IMR-90 (cell line): ENCODE results near the gene STX11. TPM values are rescaled to one million over a fixed set of nuclear protein-coding genes. Genes with fewer than 3 reads are reported as not detected.

Experiments used
- ATAC-seq: fragments of 200-7000 bp; cut with Tn5 transposase; 2 replicates; pipeline ENCODE4 v1.9.1; 2020; ENCODE audit warnings: low read depth, mild to moderate bottlenecking, moderate library complexity
- BruUV-seq: library from RNA; stranded (reverse); fragments of 400-500 nt; replicated peaks from 2 replicates; lab custom pipeline; 2021; lab: Mats Ljungman, UMichigan
- CTCF ChIA-PET: fragments of 300-600 bp; formaldehyde crosslinking; extraction: SDS; loops from one replicate; lab custom pipeline; 2021; ENCODE audit warnings: antibody characterized with exemption; lab: Yijun Ruan, JAX
- POLR2A ChIA-PET: fragments of 300-600 bp; sonication (Branson Sonifier 250); formaldehyde crosslinking; loops from one replicate; lab custom pipeline; 2022; ENCODE audit warnings: antibody characterized with exemption; ENCODE audit not compliant: unreplicated experiment; lab: Charles Lee
- DNase-seq: peaks from one replicate; pipeline ENCODE4 v3.0.0; 2013
- H2AFZ ChIP-seq: replicated peaks from 2 replicates; pipeline ENCODE3; 2013; ENCODE audit warnings: low read length, mild to moderate bottlenecking; ENCODE audit not compliant: poor library complexity
- H2AK5ac ChIP-seq: 2 replicates; pipeline ENCODE4 v1.6.1; 2013; ENCODE audit warnings: low read depth, low read length, inconsistent platforms
- H2AK9ac ChIP-seq: replicated peaks from 2 replicates; pipeline ENCODE3; 2013; ENCODE audit warnings: mild to moderate bottlenecking, low read depth, low read length, moderate library complexity; ENCODE audit not compliant: poor library complexity
- H2BK120ac ChIP-seq: 2 replicates; pipeline ENCODE4 v1.6.1; 2013; ENCODE audit warnings: low read depth, low read length, inconsistent platforms
- H2BK15ac ChIP-seq: 3 replicates; pipeline ENCODE4 v1.6.1; 2013; ENCODE audit warnings: low read depth, low read length, inconsistent platforms
- H2BK20ac ChIP-seq: 2 replicates; pipeline ENCODE4 v1.6.1; 2013; ENCODE audit warnings: low read depth, mild to moderate bottlenecking, inconsistent platforms, low read length, moderate library complexity
- H2BK5ac ChIP-seq: 2 replicates; pipeline ENCODE4 v1.6.1; 2013; ENCODE audit warnings: mild to moderate bottlenecking, low read depth, low read length, inconsistent platforms; ENCODE audit not compliant: poor library complexity, severe bottlenecking
- H3K14ac ChIP-seq: replicated peaks from 2 replicates; pipeline ENCODE4 v1.6.1; 2013; ENCODE audit warnings: low read depth, low read length, inconsistent platforms
- H3K18ac ChIP-seq: 2 replicates; pipeline ENCODE4 v1.6.1; 2013; ENCODE audit warnings: low read depth, low read length, control low read depth
- H3K23ac ChIP-seq: 2 replicates; pipeline ENCODE4 v1.6.1; 2013; ENCODE audit warnings: low read depth, low read length, inconsistent platforms
- H3K27ac ChIP-seq: 2 replicates; pipeline ENCODE4 v1.5.1; 2013; ENCODE audit warnings: mild to moderate bottlenecking, control low read depth, low read length; ENCODE audit not compliant: insufficient read depth
- H3K27me3 ChIP-seq: 2 replicates; pipeline ENCODE4 v1.6.1; 2013; ENCODE audit warnings: low read length; ENCODE audit not compliant: control insufficient read depth, insufficient read depth
- H3K36me3 ChIP-seq: 2 replicates; pipeline ENCODE4 v1.6.1; 2013; ENCODE audit warnings: low read length, mixed read lengths; ENCODE audit not compliant: control insufficient read depth, insufficient read depth
- H3K4ac ChIP-seq: 2 replicates; pipeline ENCODE4 v1.6.1; 2013; ENCODE audit warnings: low read depth, low read length, inconsistent platforms
- H3K4me1 ChIP-seq: 2 replicates; pipeline ENCODE4 v1.6.1; 2013; ENCODE audit warnings: low read length, mixed read lengths; ENCODE audit not compliant: control insufficient read depth, insufficient read depth
- H3K4me2 ChIP-seq: 2 replicates; pipeline ENCODE4 v1.6.1; 2013; ENCODE audit warnings: low read depth, mild to moderate bottlenecking, control low read depth, low read length, moderate library complexity
- H3K4me3 ChIP-seq: 2 replicates; pipeline ENCODE4 v1.5.1; 2013; ENCODE audit warnings: low read depth, mild to moderate bottlenecking, control low read depth, low read length, moderate library complexity; ENCODE audit not compliant: insufficient read depth
- H3K56ac ChIP-seq: 2 replicates; pipeline ENCODE4 v1.6.1; 2013; ENCODE audit warnings: low read length, inconsistent platforms; ENCODE audit not compliant: insufficient read depth; ENCODE audit errors: extremely low read depth
- H3K79me1 ChIP-seq, 2 experiments: 2 replicates each; pipeline ENCODE4 v1.6.1; 2013; ENCODE audit warnings: low read length in 2 of 2, inconsistent platforms in 1 of 2, low read depth in 1 of 2
- H3K9ac ChIP-seq: 2 replicates; pipeline ENCODE4 v1.6.1; 2013; ENCODE audit warnings: low read depth, low read length, control low read depth
- H3K9me1 ChIP-seq: 2 replicates; pipeline ENCODE4 v1.6.1; 2013; ENCODE audit warnings: low read length, inconsistent platforms; ENCODE audit not compliant: insufficient read depth
- H3K9me3 ChIP-seq: 2 replicates; pipeline ENCODE4 v1.6.1; 2013; ENCODE audit warnings: low read length; ENCODE audit not compliant: control insufficient read depth, insufficient read depth
- H4K20me1 ChIP-seq: 2 replicates; pipeline ENCODE4 v1.6.1; 2013; ENCODE audit warnings: low read length, inconsistent platforms; ENCODE audit not compliant: insufficient read depth
- H4K5ac ChIP-seq: 2 replicates; pipeline ENCODE4 v1.6.1; 2013; ENCODE audit warnings: mild to moderate bottlenecking, low read depth, low read length, control low read depth
- H4K8ac ChIP-seq, 2 experiments: 2 replicates each; pipeline ENCODE4 v1.6.1; 2013; ENCODE audit warnings: low read depth in 2 of 2, low read length in 2 of 2, control low read depth in 1 of 2, inconsistent platforms in 1 of 2
- H4K91ac ChIP-seq: 2 replicates; pipeline ENCODE4 v1.6.1; 2013; ENCODE audit warnings: low read depth, low read length, inconsistent platforms; ENCODE audit not compliant: insufficient read depth
- BHLHE40 ChIP-seq: fragments of 150-350 bp; IDR thresholded peaks from 2 replicates; pipeline ENCODE4 v1.6.1; 2016; ENCODE audit warnings: mild to moderate bottlenecking, low read depth, low read length
- FOS ChIP-seq: fragments of 150-350 bp; IDR thresholded peaks from 2 replicates; pipeline ENCODE4 v1.6.1; 2016; ENCODE audit warnings: low read depth, low read length
- POLR2A ChIP-seq: IDR thresholded peaks from 2 replicates; pipeline ENCODE4 v1.6.1; 2012; ENCODE audit warnings: mild to moderate bottlenecking, low read depth, low read length
- RAD21 ChIP-seq: IDR thresholded peaks from 2 replicates; pipeline ENCODE4 v1.6.1; 2012; ENCODE audit warnings: low read length, improper control_type of control experiment
- RFX5 ChIP-seq: IDR thresholded peaks from 2 replicates; pipeline ENCODE4 v1.8.0; 2012; ENCODE audit warnings: low read depth, mild to moderate bottlenecking, low read length, moderate library complexity
- SMC3 ChIP-seq: fragments of 150-350 bp; IDR thresholded peaks from 2 replicates; pipeline ENCODE4 v1.6.1; 2016; ENCODE audit warnings: low read depth, mild to moderate bottlenecking, antibody characterized with exemption, low read length, moderate library complexity
- WGBS, 2 experiments: methylation state at CpG; one replicate each; pipeline versions ENCODE4 v1.1.5 to v1.1.7; 2013; ENCODE audit warnings: missing lambda C conversion rate in 2 of 2; ENCODE audit not compliant: insufficient read length in 1 of 2; ENCODE audit errors: extremely low coverage in 2 of 2; 5-methylcytosine and 5-hydroxymethylcytosine counted together
- dilution Hi-C: fragments of 300-500 bp; cut with HindIII; formaldehyde crosslinking; loops from one replicate; pipeline ENCODE4 v1.14.3; 2018; ENCODE audit warnings: low sequenced_read_pairs; ENCODE audit not compliant: unreplicated experiment
- in situ Hi-C: fragments of 300-500 bp; cut with MboI; formaldehyde crosslinking; loops from 3 replicates; pipeline ENCODE4 v1.14.3; 2019; ENCODE audit warnings: low sequenced_read_pairs, inconsistent platforms, mixed read lengths
- intact Hi-C: fragments of 100-400 bp; cut with micrococcal nuclease; formaldehyde crosslinking; loops from 2 replicates; pipeline ENCODE4 v1.10.0; 2022
- polyA plus RNA-seq, 3 experiments: library from polyadenylated mRNA; depleted of rRNA; stranded (reverse); fragments of >200 nt; gene quantifications; 2 replicates each; pipeline ENCODE4 v1.2.3, GENCODE V29; 2012; ENCODE audit warnings: low replicate concordance in 1 of 3
- total RNA-seq: library from RNA; depleted of rRNA; stranded (reverse); fragments of >200 nt; gene quantifications from 2 replicates; pipeline ENCODE4 v1.2.3, GENCODE V29; 2012
- TF ChIP-seq, protein P1 (sequence below): fragments of 150-350 bp; IDR thresholded peaks from 2 replicates; pipeline ENCODE4 v1.6.1; 2016; ENCODE audit warnings: low read depth, mild to moderate bottlenecking, low read length, moderate library complexity, borderline replicate concordance

STX11 gene
- total and polyA plus RNA-seq, 2 of the 4 experiments (the other 2 are of a cell fraction): 0.54 to 0.68 TPM

DNA sequence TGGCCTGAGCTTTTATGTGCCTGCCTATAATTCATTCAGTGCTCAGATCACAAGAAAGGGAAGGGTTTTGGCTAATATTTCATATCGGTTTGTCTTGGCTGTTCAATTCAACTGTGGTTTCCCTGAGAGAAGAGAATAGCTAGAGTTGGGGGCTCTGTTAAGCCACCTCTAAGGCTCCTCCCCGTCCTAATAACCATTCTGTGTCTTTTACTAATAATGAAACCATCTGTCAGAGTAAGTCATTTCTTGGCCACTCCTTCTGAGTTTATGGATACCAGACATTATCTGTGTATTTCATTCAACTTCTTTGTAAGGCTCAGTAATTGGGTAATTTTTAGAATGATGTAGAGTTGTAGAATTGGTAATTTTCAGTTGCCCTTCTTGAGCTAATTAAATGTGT, 5.2 kb downstream of the STX11 start:
- ATAC-seq (no peak), DNase-seq (no peak)
- peaks cover 7% of the 10 kb centered on the region for H3K9me1 ChIP-seq
- H3K56ac ChIP-seq: no peak overlapping the region
- peaks cover 8% of the 10 kb centered on the region for H3K27me3 ChIP-seq
- POLR2A ChIA-PET: no interaction called here
- H2BK15ac ChIP-seq: no peak overlapping the region
- H3K4ac ChIP-seq: no peak overlapping the region
- no peaks in the 10 kb centered on the region for H3K79me1 ChIP-seq
- no peak overlapping the region for H3K4me2 ChIP-seq
- H4K20me1 ChIP-seq: no peaks in the 10 kb centered on the region
- H3K27ac ChIP-seq: no peak overlapping the region
- no peak overlapping the region for H3K23ac ChIP-seq
- H3K9ac ChIP-seq: no peak overlapping the region
- H3K18ac ChIP-seq: no peak overlapping the region
- intact Hi-C loops (no loop called here), in situ Hi-C loops (no loop called here), dilution Hi-C loops (no loop called here)
- no peak overlapping the region for H4K5ac ChIP-seq
- H2BK20ac ChIP-seq: no peak overlapping the region
- BruUV-seq: no TSS peak
- WGBS, 2 experiments: no CpG with 5 or more reads among the region's 2 CpGs
- H2BK5ac ChIP-seq: no peak overlapping the region
- H2AK5ac ChIP-seq: no peak overlapping the region
- peaks cover 5% of the 10 kb centered on the region; the same call in 1 of the 2 replicates for H3K4me1 ChIP-seq
- H4K8ac ChIP-seq: no peak overlapping the region
- H3K14ac ChIP-seq: no peak overlapping the region
- no peak overlapping the region for H2AK9ac ChIP-seq
- TF ChIP-seq BHLHE40 (no peak), SMC3 (no peak), POLR2A (no peak), FOS (no peak), RAD21 (no peak), RFX5 (no peak)
- TF ChIP-seq, protein P1, sequence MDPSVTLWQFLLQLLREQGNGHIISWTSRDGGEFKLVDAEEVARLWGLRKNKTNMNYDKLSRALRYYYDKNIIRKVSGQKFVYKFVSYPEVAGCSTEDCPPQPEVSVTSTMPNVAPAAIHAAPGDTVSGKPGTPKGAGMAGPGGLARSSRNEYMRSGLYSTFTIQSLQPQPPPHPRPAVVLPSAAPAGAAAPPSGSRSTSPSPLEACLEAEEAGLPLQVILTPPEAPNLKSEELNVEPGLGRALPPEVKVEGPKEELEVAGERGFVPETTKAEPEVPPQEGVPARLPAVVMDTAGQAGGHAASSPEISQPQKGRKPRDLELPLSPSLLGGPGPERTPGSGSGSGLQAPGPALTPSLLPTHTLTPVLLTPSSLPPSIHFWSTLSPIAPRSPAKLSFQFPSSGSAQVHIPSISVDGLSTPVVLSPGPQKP: no peak
- no peak overlapping the region for H3K4me3 ChIP-seq
- H3K9me3 ChIP-seq: no peaks in the 10 kb centered on the region
- CTCF ChIA-PET: no interaction called here
- H2AFZ ChIP-seq: no peak overlapping the region
- H2BK120ac ChIP-seq: no peak overlapping the region
- H3K36me3 ChIP-seq: no peaks in the 10 kb centered on the region
- no peak overlapping the region for H4K91ac ChIP-seq
